ENCODE results near the gene CYP1A2.

DNA sequence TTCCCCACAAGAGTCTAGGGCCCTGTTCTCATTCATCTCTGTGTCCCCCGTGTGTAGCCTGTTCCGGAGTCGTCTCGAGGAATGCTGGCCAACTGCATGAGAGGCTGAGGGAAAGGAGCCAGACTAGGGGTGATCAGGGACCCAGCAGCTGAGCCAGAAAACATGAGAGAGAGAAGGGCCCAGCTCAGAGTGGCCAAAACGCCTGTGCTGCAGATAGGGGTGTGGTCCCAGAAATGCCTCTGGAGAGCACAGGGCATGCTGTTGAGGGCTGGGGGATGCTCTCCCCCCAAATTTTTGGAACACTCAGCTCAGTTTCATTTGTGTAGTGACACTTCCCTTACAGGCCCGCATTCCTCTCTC lies 14.1 kb downstream of the CYP1A2 start:
- TF ChIP-seq ZNF274 (IDR thresholded peaks at IDR 0.05; ENCODE audit: borderline replicate concordance, low read depth, low read length): no peak
- no peak for TF ChIP-seq BRCA1 (IDR thresholded peaks at IDR 0.05)
- no peak for TF ChIP-seq BRCA1 (CRISPR knock-in tag; IDR thresholded peaks at IDR 0.05)
- no peak for TF ChIP-seq MYC (IDR thresholded peaks at IDR 0.05; ENCODE audit: low read depth, low read length)
- TF ChIP-seq MYC (CRISPR knock-in tag; IDR thresholded peaks at IDR 0.05; ENCODE audit: borderline replicate concordance, low read depth): no peak
- TF ChIP-seq, protein P1, sequence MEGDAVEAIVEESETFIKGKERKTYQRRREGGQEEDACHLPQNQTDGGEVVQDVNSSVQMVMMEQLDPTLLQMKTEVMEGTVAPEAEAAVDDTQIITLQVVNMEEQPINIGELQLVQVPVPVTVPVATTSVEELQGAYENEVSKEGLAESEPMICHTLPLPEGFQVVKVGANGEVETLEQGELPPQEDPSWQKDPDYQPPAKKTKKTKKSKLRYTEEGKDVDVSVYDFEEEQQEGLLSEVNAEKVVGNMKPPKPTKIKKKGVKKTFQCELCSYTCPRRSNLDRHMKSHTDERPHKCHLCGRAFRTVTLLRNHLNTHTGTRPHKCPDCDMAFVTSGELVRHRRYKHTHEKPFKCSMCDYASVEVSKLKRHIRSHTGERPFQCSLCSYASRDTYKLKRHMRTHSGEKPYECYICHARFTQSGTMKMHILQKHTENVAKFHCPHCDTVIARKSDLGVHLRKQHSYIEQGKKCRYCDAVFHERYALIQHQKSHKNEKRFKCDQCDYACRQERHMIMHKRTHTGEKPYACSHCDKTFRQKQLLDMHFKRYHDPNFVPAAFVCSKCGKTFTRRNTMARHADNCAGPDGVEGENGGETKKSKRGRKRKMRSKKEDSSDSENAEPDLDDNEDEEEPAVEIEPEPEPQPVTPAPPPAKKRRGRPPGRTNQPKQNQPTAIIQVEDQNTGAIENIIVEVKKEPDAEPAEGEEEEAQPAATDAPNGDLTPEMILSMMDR (IDR thresholded peaks at IDR 0.05 in 2 of 3, conservative IDR thresholded peaks at IDR 0.05 in 1 of 3; ENCODE audit: insufficient read depth in 2 of 3, low read depth in 1 of 3, low read length in 3 of 3): no peak
- no peak for TF ChIP-seq EGR1 (conservative IDR thresholded peaks at IDR 0.05)
- TF ChIP-seq, protein P2, sequence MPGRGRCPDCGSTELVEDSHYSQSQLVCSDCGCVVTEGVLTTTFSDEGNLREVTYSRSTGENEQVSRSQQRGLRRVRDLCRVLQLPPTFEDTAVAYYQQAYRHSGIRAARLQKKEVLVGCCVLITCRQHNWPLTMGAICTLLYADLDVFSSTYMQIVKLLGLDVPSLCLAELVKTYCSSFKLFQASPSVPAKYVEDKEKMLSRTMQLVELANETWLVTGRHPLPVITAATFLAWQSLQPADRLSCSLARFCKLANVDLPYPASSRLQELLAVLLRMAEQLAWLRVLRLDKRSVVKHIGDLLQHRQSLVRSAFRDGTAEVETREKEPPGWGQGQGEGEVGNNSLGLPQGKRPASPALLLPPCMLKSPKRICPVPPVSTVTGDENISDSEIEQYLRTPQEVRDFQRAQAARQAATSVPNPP (IDR thresholded peaks at IDR 0.05; ENCODE audit: borderline replicate concordance, insufficient read depth, insufficient read length): no peak
- no peak for TF ChIP-seq ZNF140 (CRISPR knock-in tag; IDR thresholded peaks at IDR 0.05)
- no peak for TF ChIP-seq RBBP5 (IDR thresholded peaks at IDR 0.05; ENCODE audit: borderline replicate concordance, insufficient read depth, low read length, poor library complexity, severe bottlenecking)
- TF ChIP-seq, protein P3, sequence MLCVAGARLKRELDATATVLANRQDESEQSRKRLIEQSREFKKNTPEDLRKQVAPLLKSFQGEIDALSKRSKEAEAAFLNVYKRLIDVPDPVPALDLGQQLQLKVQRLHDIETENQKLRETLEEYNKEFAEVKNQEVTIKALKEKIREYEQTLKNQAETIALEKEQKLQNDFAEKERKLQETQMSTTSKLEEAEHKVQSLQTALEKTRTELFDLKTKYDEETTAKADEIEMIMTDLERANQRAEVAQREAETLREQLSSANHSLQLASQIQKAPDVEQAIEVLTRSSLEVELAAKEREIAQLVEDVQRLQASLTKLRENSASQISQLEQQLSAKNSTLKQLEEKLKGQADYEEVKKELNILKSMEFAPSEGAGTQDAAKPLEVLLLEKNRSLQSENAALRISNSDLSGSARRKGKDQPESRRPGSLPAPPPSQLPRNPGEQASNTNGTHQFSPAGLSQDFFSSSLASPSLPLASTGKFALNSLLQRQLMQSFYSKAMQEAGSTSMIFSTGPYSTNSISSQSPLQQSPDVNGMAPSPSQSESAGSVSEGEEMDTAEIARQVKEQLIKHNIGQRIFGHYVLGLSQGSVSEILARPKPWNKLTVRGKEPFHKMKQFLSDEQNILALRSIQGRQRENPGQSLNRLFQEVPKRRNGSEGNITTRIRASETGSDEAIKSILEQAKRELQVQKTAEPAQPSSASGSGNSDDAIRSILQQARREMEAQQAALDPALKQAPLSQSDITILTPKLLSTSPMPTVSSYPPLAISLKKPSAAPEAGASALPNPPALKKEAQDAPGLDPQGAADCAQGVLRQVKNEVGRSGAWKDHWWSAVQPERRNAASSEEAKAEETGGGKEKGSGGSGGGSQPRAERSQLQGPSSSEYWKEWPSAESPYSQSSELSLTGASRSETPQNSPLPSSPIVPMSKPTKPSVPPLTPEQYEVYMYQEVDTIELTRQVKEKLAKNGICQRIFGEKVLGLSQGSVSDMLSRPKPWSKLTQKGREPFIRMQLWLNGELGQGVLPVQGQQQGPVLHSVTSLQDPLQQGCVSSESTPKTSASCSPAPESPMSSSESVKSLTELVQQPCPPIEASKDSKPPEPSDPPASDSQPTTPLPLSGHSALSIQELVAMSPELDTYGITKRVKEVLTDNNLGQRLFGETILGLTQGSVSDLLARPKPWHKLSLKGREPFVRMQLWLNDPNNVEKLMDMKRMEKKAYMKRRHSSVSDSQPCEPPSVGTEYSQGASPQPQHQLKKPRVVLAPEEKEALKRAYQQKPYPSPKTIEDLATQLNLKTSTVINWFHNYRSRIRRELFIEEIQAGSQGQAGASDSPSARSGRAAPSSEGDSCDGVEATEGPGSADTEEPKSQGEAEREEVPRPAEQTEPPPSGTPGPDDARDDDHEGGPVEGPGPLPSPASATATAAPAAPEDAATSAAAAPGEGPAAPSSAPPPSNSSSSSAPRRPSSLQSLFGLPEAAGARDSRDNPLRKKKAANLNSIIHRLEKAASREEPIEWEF (CRISPR knock-in tag; IDR thresholded peaks at IDR 0.05): no peak
- no peak for TF ChIP-seq MTA1 (IDR thresholded peaks at IDR 0.05; ENCODE audit: borderline replicate concordance)
- TF ChIP-seq, protein P4, sequence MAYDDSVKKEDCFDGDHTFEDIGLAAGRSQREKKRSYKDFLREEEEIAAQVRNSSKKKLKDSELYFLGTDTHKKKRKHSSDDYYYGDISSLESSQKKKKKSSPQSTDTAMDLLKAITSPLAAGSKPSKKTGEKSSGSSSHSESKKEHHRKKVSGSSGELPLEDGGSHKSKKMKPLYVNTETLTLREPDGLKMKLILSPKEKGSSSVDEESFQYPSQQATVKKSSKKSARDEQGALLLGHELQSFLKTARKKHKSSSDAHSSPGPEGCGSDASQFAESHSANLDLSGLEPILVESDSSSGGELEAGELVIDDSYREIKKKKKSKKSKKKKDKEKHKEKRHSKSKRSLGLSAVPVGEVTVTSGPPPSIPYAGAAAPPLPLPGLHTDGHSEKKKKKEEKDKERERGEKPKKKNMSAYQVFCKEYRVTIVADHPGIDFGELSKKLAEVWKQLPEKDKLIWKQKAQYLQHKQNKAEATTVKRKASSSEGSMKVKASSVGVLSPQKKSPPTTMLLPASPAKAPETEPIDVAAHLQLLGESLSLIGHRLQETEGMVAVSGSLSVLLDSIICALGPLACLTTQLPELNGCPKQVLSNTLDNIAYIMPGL (CRISPR knock-in tag; IDR thresholded peaks at IDR 0.05): no peak
- no peak for TF ChIP-seq ZNF24 (IDR thresholded peaks at IDR 0.05)
- TF ChIP-seq FOS (IDR thresholded peaks at IDR 0.05; ENCODE audit: extremely low read depth, insufficient read length): no peak

All from K562 (cell line).